Muscle of back (tissue), 11 donors: ENCODE data around the gene SLC10A7. TPM values are rescaled to one million over a fixed set of nuclear protein-coding genes. Genes with fewer than 3 reads are reported as not detected.

Source experiments
- DNase-seq, 3 donors: peaks; one replicate each; pipeline versions ENCODE4 v3.0.0 to v3.0.0-alpha.2; 2013
- polyA plus RNA-seq, 10 donors: library from polyadenylated mRNA; unstranded; fragments of 120-200 nt; gene quantifications; one replicate each; pipeline ENCODE4 v1.2.1, GENCODE V29; 2013; ENCODE audit not compliant: insufficient read length in 10 of 10

The SLC10A7 gene
- polyA plus RNA-seq, 10 donors = 6.6 to 9.8 (median 8.0) TPM

- DNase-seq = no peak
Observed at GRCh38 chr4:146260521-146260920, 261.2 kb downstream of the SLC10A7 start.

- DNase-seq = no peak
Observed at GRCh38 chr4:146257511-146257910, 264.2 kb downstream of the SLC10A7 start.

- DNase-seq = no peak
Observed at GRCh38 chr4:146256328-146256727, 265.4 kb downstream of the SLC10A7 start.

- peak in 1 of 3 donors; percentile 85 for DNase-seq
Observed at GRCh38 chr4:146255874-146256273, 265.9 kb downstream of the SLC10A7 start.

GRCh38 chr4:146255463-146255862, 266.3 kb downstream of the SLC10A7 start:
- DNase-seq = peak in 1 of 3 donors; percentile 39

GRCh38 chr4:146252969-146253611, 268.6 kb downstream of the SLC10A7 start:
- DNase-seq = no peak

- no peak for DNase-seq
Observed at GRCh38 chr4:146247356-146247755, 274.4 kb downstream of the SLC10A7 start.

GRCh38 chr4:146246381-146246780, 275.4 kb downstream of the SLC10A7 start:
- DNase-seq = no peak

GRCh38 chr4:146245850-146246249, 275.9 kb downstream of the SLC10A7 start:
- peak; percentile 53 to 82 (median 66) for DNase-seq

- no peak for DNase-seq
Observed at GRCh38 chr4:146245246-146245645, 276.5 kb downstream of the SLC10A7 start.

- DNase-seq = no peak
Observed at GRCh38 chr4:146244496-146244895, 277.2 kb downstream of the SLC10A7 start.

GRCh38 chr4:146243883-146244277, 277.9 kb downstream of the SLC10A7 start:
- DNase-seq = no peak

GRCh38 chr4:146243141-146243882, 278.4 kb downstream of the SLC10A7 start:
- no peak for DNase-seq

GRCh38 chr4:146238107-146238506, 283.6 kb downstream of the SLC10A7 start:
- DNase-seq = peak; percentile 34 to 84 (median 57)

GRCh38 chr4:146237092-146237491, 284.6 kb downstream of the SLC10A7 start:
- no peak for DNase-seq

GRCh38 chr4:146236216-146236615, 285.5 kb downstream of the SLC10A7 start:
- DNase-seq = peak in 2 of 3 donors; percentile 17 to 80

- DNase-seq = no peak
Observed at GRCh38 chr4:146235654-146236177, 286.0 kb downstream of the SLC10A7 start.

GRCh38 chr4:146232131-146232722, 289.5 kb downstream of the SLC10A7 start:
- no peak for DNase-seq

GRCh38 chr4:146229406-146229805, 292.3 kb downstream of the SLC10A7 start:
- DNase-seq = no peak

GRCh38 chr4:146224326-146224966, 297.3 kb downstream of the SLC10A7 start:
- DNase-seq = no peak

- DNase-seq = peak in 1 of 3 donors; percentile 13
Observed at GRCh38 chr4:146222313-146222712, 299.4 kb downstream of the SLC10A7 start.

GRCh38 chr4:146214238-146214637, 307.5 kb downstream of the SLC10A7 start, which contains the start of gene REELD1:
REELD1 (plus strand) TSS chr4:146214538; CDS start chr4:146216953, 2,415 bp downstream.
- no peak for DNase-seq
